Measurements from ENCODE around the gene S100Z.

Gene S100Z

GRCh38 chr5:76954383-76954763, 104.6 kb downstream of the S100Z start:
- no peak for DNase-seq

- no peak for DNase-seq
These were observed 106.2 kb downstream of the S100Z start for GRCh38 chr5:76956033-76956432.

GRCh38 chr5:76958991-76959767, 109.4 kb downstream of the S100Z start:
- DNase-seq, result no peak

- DNase-seq, result no peak
These were observed 110.3 kb downstream of the S100Z start for GRCh38 chr5:76960004-76960625.

- no peak for DNase-seq
These were observed 114.2 kb downstream of the S100Z start for GRCh38 chr5:76964060-76964459.

Measured in SW 1271 (cell line).